HUES64 (cell line): ENCODE data around the gene TPH1.

Experiments used
- H3K27ac ChIP-seq: 2 replicates; pipeline ENCODE4 v1.7.0; 2013; ENCODE audit warnings: low read depth, low read length, inconsistent platforms
- H3K27me3 ChIP-seq: 2 replicates; pipeline ENCODE4 v1.6.1; 2013; ENCODE audit warnings: mild to moderate bottlenecking, low read length; ENCODE audit not compliant: insufficient read depth
- H3K36me3 ChIP-seq: 2 replicates; pipeline ENCODE4 v1.6.1; 2013; ENCODE audit warnings: mild to moderate bottlenecking, low read length; ENCODE audit not compliant: insufficient read depth
- H3K4me1 ChIP-seq: 2 replicates; pipeline ENCODE4 v1.6.1; 2013; ENCODE audit warnings: mild to moderate bottlenecking, low read length, moderate library complexity; ENCODE audit not compliant: insufficient read depth
- H3K4me3 ChIP-seq: 2 replicates; pipeline ENCODE4 v1.5.1; 2013; ENCODE audit warnings: mild to moderate bottlenecking, low read length, moderate library complexity
- H3K9ac ChIP-seq: 2 replicates; pipeline ENCODE4 v1.6.1; 2013; ENCODE audit warnings: mild to moderate bottlenecking, low read depth, low read length
- H3K9me3 ChIP-seq: 2 replicates; pipeline ENCODE4 v1.6.1; 2013; ENCODE audit warnings: low read depth, low read length; ENCODE audit not compliant: insufficient read depth
- WGBS: fragments of 150-250, 120-280 bp; methylation state at CpG from one replicate; pipeline ENCODE4 v1.1.7; 2013; ENCODE audit warnings: missing lambda C conversion rate; 5-methylcytosine and 5-hydroxymethylcytosine counted together

TPH1 gene

DNA sequence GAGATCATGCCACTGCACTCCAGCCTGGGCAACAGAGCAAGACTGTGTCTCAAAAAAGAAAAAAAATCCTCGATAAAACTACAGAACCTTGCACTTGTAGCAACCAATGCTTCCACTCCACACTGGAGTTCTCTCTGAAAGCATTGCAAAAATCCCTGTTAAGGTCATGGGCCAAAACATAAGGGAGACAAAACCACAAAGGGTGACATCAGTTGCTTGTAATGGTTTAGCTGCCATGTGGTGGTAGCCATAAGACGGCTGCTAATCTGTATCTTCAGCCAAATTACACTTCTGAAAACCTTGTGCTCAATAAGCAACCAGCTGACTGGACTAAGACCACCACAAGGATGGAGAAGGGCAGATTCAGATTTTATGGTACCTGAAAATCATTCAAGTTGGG is 20.6 kb upstream of the TPH1 start:
- WGBS = 100% methylated on average over 2 of the region's 2 CpGs
- Histone ChIP-seq H3K4me1 (no peaks in the 10 kb centered on the region), H3K27me3 (no peaks in the 10 kb centered on the region), H3K9ac (no peak overlapping the region), H3K36me3 (no peaks in the 10 kb centered on the region), H3K9me3 (no peaks in the 10 kb centered on the region), H3K4me3 (no peak overlapping the region), H3K27ac (no peak overlapping the region)

DNA sequence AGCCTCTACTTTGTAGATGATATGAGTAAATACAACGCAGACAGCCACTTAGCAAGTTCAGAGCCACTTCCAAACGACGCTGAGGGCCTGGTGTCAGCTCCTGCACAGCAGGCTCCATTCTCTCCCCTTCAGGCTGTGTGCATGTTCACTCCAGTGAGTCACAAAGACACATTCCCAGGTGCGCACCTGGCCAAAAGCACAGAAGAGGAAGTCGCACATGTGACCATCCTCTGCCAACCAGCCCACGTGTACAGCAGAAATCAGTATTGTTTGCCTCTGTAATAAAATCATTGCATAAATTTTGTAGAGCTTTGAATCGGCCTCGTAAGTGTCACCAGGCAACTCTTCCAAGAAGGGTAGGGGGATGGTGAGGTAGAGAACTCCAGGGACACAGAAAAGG is 19.5 kb upstream of the TPH1 start:
- Histone ChIP-seq H3K36me3 (no peaks in the 10 kb centered on the region), H3K4me3 (no peak overlapping the region), H3K9ac (no peak overlapping the region), H3K4me1 (no peaks in the 10 kb centered on the region), H3K27ac (no peak overlapping the region), H3K27me3 (no peaks in the 10 kb centered on the region), H3K9me3 (no peaks in the 10 kb centered on the region)
- WGBS = 95% methylated on average over 8 of the region's 8 CpGs

DNA sequence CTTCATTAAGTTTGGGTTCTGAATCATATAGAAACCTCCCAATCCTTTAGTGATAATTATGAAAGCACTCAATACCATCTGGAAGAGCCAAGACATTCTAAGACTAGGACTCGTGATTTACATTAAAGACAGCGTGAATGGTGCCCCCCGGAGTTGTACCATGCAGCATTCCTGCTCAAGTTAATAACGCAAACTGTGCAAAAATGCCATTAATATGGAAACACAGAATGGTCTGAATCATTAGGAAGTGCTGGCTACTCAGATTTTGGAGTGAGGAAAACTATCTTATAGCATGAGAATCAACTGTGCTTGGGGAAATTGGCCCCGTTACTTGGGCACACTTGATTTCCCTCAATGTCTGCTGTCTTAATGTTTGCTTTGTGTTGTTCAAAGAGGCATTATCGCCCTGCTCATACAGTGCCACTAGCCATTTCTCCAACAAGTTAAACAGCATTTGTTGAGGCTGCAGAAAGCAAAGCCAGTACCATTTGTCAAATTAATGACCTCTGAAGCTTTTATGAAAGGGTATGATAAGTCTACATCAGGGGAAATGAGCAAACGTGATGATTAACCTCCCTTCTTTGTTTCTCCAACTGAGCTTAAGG is 18.5 kb upstream of the TPH1 start:
- no peaks in the 10 kb centered on the region for H3K4me1 ChIP-seq
- H3K27ac ChIP-seq = no peak overlapping the region
- 92% methylated on average over 7 of the region's 7 CpGs for WGBS
- no peaks in the 10 kb centered on the region for H3K27me3 ChIP-seq
- no peak overlapping the region for H3K4me3 ChIP-seq
- H3K9ac ChIP-seq = no peak overlapping the region
- no peaks in the 10 kb centered on the region for H3K36me3 ChIP-seq
- no peaks in the 10 kb centered on the region for H3K9me3 ChIP-seq

DNA sequence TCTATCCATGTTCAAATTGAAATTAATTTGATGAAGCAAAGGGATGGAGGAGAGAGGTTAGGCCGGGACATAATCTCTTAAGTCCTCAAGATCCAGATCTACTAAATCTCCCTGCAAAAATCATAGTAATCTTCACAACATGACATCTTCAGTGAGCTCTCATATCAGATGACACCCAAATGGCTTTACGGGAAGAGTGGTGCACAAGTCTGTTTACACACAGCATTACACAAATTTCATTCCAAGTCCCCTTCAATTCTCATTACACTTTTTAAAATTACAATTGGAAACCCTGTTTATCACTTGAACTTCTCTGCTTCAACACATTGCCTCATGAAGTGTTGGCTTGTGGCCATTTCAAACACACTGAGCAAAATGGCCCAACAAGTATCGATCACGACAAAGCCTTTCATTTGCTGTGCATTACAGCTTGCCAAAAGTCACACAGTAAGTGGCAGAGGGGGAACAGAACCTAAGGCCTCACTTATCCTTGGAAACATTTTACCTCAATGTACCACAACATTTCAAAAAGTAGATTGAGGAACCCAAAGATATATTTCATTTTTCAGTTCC is 17.9 kb upstream of the TPH1 start:
- Histone ChIP-seq H3K27ac (no peak overlapping the region), H3K4me1 (no peaks in the 10 kb centered on the region), H3K36me3 (no peaks in the 10 kb centered on the region), H3K27me3 (no peaks in the 10 kb centered on the region), H3K9me3 (no peaks in the 10 kb centered on the region), H3K4me3 (no peak overlapping the region), H3K9ac (no peak overlapping the region)
- WGBS = 98% methylated on average over 4 of the region's 4 CpGs

DNA sequence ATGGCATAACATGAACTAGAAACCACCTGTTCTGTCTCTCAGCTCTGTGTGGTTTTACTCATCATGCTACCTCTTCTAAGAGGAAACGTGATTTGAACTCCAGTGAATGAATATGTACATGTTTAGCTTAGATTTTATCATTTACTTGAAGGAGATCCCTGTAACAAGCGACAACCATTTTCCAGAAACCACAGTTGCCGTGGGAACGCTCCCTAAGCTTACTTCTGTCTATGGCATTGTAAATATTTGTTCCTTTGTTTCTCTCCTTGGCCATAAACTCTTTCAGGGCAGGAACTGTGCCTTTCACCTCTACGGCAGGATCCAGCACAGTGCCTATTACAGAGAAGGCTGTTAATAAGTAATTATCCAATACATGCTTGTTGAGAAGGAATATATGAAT is 17.1 kb upstream of the TPH1 start:
- Histone ChIP-seq H3K27me3 (no peaks in the 10 kb centered on the region), H3K27ac (no peak overlapping the region), H3K4me3 (no peak overlapping the region), H3K9me3 (no peaks in the 10 kb centered on the region), H3K36me3 (no peaks in the 10 kb centered on the region), H3K9ac (no peak overlapping the region), H3K4me1 (no peaks in the 10 kb centered on the region)
- 81% methylated on average over 3 of the region's 5 CpGs for WGBS

DNA sequence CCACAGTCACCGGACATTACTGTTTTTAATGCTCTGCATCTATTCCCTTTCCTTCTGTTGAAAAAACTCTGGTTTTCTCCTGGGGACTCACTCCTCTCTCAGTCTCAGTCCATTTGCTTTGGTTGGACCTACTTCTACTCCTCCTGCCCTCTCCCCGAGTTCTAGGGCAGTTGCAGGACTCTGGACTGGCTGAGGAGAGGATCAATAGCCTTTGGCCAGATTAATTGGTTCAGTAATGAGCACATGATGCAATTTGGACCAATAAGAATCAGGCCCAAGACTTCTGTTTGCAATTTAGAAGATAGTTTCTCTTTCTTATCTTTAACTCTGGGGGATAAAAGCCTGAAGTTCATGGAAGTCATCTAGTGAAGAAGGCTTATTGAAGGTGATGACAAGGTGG is 15.3 kb upstream of the TPH1 start:
- Histone ChIP-seq H3K36me3 (no peaks in the 10 kb centered on the region), H3K27ac (no peak overlapping the region), H3K4me3 (no peak overlapping the region), H3K9me3 (no peaks in the 10 kb centered on the region), H3K27me3 (no peaks in the 10 kb centered on the region), H3K9ac (no peak overlapping the region), H3K4me1 (no peaks in the 10 kb centered on the region)
- WGBS = 94% methylated on average over 2 of the region's 2 CpGs

DNA sequence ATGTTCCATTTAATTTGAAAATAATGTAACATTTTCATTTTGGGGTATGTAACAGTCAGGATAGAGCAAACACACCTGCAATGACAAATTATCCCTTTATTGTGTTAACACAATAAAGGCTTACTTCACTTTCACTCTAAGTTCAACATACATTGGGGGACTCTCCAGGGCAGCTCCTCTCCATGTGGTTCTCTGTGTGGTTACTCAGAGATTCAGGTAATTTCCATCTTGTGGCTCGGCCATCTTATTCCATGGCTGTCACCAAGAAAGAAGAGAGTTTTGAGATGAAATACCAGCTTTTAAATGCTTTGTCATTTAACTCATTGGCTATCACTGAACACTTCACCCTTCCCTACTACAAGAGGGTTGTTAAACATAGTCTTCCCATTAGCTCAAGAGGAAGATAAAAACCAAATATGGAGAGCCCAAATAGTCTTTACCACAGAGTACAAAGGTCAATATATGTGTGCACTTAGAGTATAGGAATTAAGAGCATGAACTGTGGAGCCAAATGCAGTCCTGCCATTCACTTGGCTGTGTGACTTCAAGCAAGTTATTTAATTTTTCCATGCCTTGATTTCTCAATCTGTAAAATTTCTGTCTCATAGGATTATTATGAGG is 10.6 kb upstream of the TPH1 start:
- Histone ChIP-seq H3K4me3 (no peak overlapping the region), H3K4me1 (no peaks in the 10 kb centered on the region), H3K27ac (no peak overlapping the region), H3K27me3 (no peaks in the 10 kb centered on the region), H3K9me3 (no peaks in the 10 kb centered on the region), H3K9ac (no peak overlapping the region), H3K36me3 (no peaks in the 10 kb centered on the region)
- WGBS = 88% methylated on average over 1 of the region's 1 CpG

DNA sequence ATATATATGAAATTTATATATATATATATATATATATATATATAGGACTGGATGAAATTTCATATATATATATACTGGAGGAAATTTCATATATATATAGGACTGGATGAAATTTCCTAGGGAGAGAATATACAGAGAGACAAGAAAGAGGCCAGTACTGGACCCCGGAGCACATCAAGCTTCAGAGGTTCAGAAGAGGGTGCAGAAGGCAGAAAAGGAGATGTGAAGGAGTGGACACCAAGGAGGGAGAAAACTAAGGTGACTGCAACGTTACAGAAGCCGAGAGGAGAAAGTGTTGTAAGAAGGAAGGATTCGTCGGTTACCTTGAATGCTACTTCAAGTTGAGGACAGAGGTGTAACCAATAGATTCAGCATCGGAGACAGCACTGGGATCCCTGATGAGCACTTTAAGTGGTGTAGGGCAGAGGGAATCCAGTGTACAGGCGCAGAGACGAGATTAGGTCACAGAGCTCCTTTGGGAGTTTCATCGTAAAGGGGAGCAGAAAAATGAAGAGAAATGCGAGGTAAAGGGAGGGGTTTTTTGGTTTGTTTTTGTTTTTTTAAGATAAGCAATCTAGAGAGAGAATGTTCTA is 8.5 kb upstream of the TPH1 start:
- H3K36me3 ChIP-seq = no peaks in the 10 kb centered on the region
- 90% methylated on average over 10 of the region's 10 CpGs for WGBS
- no peaks in the 10 kb centered on the region for H3K4me1 ChIP-seq
- no peak overlapping the region for H3K4me3 ChIP-seq
- H3K27me3 ChIP-seq = no peaks in the 10 kb centered on the region
- H3K9me3 ChIP-seq = no peaks in the 10 kb centered on the region
- H3K9ac ChIP-seq = no peak overlapping the region
- no peak overlapping the region for H3K27ac ChIP-seq

DNA sequence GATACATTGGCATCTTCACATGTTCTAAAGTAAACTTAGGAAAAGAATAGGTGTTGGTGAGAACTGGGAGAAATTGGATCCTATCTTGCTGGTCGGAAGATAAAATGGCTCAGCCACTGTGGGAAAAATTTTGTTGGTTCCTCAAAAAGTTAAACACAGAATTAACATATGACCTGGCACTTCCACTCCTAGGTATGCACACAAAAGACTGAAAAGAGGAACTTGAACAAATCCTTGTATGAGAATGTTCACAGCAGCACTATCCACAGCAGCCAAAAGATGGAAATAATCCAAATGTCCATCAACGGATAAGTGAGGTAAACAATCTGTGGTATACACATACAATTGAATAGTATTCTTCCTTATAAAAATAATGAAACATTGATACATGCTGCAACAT is 4.8 kb upstream of the TPH1 start:
- WGBS = 100% methylated on average over 1 of the region's 2 CpGs

DNA sequence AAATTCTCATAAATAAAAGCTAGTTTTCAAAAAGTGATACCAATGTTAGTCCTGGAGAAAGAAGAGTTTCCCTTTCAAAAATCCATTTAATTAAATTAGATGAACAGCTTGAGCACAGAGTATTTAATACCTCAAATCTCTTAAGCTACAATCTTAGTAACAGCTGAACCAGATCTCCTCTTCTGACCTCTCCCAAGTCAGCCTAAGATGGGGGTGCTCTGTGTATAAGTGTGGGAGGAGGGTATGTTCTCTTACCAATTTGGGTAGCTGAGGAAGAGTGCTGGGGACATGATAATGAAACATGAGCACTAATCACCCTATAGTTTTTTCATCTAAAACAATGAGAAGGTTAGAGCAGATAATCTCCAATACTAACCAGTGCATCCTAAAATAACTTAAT is 9.6 kb downstream of the TPH1 start:
- H3K9ac ChIP-seq = no peak overlapping the region
- no peaks in the 10 kb centered on the region for H3K9me3 ChIP-seq
- no peak overlapping the region for H3K27ac ChIP-seq
- no peaks in the 10 kb centered on the region for H3K27me3 ChIP-seq
- no peaks in the 10 kb centered on the region for H3K36me3 ChIP-seq
- no peaks in the 10 kb centered on the region for H3K4me1 ChIP-seq
- no peak overlapping the region for H3K4me3 ChIP-seq

More for the DNA sequence above, 4.8 kb upstream of the TPH1 start:
- no peaks in the 10 kb centered on the region for H3K36me3 ChIP-seq
- no peak overlapping the region for H3K9ac ChIP-seq
- H3K4me1 ChIP-seq = no peaks in the 10 kb centered on the region
- H3K9me3 ChIP-seq = no peaks in the 10 kb centered on the region
- H3K27ac ChIP-seq = no peak overlapping the region
- peaks cover 21% of the 10 kb centered on the region for H3K27me3 ChIP-seq
- H3K4me3 ChIP-seq = no peak overlapping the region

DNA sequence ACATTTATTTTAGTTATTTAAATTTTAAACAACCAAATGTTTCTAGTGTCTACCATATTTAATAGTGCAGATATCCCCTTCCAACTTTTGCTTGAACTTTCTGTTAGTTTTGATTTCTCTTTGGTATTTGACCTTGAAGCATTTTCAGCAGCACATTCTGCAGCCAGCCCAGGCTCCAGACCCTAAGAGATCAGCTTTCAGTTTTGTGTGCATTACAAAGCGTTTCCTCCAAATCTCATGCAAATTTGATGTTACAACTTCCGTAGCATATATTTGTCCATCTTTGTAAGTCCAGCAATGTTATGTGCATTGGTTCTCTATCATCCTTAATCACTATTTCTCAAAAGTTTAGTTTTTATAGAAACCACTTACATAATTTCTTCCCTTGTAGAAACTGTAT is 18.6 kb downstream of the TPH1 start:
- Histone ChIP-seq H3K9ac (no peak overlapping the region), H3K27ac (no peak overlapping the region), H3K4me1 (no peaks in the 10 kb centered on the region), H3K4me3 (no peak overlapping the region), H3K9me3 (no peaks in the 10 kb centered on the region), H3K36me3 (no peaks in the 10 kb centered on the region), H3K27me3 (no peaks in the 10 kb centered on the region)
- WGBS = 79% methylated on average over 2 of the region's 2 CpGs
